ENCODE data around the gene OGDH. TPM values are rescaled to one million over a fixed set of nuclear protein-coding genes. Genes with fewer than 3 reads are reported as not detected.

Gene OGDH
- total and polyA plus RNA-seq, 2 of the 4 experiments (the other 2 are of a cell fraction), result 47.4 to 56.5 TPM

DNA sequence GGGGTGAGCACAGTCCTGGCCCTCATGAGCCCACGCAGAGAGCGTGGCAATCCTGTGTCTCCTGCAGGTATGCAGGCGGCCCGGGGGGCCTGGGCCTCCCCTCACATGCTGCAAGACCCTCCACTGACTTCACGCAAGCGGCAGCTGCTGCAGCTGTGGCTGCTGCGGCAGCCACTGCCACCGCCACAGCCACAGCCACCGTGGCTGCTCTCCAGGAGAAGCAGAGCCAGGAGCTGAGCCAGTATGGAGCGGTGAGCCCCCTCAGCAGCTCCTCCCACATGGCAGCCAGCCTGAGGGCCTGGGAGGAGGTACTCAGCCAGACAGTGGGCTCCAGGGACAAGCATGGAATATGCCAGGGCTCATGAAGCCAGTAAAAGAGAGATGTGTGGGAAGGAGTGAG, 150.9 kb downstream of the OGDH start:
- no peak overlapping the region for H3K14ac ChIP-seq (replicated peaks; ENCODE audit: low read depth, low read length)
- H3K56ac ChIP-seq (ENCODE audit: extremely low read depth, insufficient read depth, low read length), result no peak overlapping the region
- H3K27ac ChIP-seq (ENCODE audit: insufficient read depth, low read length), result no peak overlapping the region
- H3K4ac ChIP-seq (ENCODE audit: low read depth, low read length), result no peak overlapping the region
- no peaks in the 10 kb centered on the region for H3K9me3 ChIP-seq (ENCODE audit: control insufficient read depth, insufficient read depth, low read length)
- no peak overlapping the region for H3K4me2 ChIP-seq (ENCODE audit: low read depth, low read length)
- H4K91ac ChIP-seq (ENCODE audit: insufficient read depth, low read depth, low read length), result no peak overlapping the region
- peak overlapping the region; percentile 33 for H2AFZ ChIP-seq (replicated peaks; ENCODE audit: low read length, poor library complexity)
- no peak overlapping the region for H2AK5ac ChIP-seq (ENCODE audit: low read depth, low read length)
- H3K27me3 ChIP-seq (ENCODE audit: control insufficient read depth, insufficient read depth, low read length), result no peaks in the 10 kb centered on the region
- 20% methylated on average over 2 of the region's 10 CpGs; no CpG with 5 or more reads in 1 of the 2 experiments for WGBS, 2 experiments (ENCODE audit: extremely low coverage in 2 of 2, insufficient read length in 1 of 2)
- H4K8ac ChIP-seq (ENCODE audit: low read depth in 2 of 2, low read length in 2 of 2), result no peak overlapping the region
- H2BK5ac ChIP-seq (ENCODE audit: low read depth, low read length, poor library complexity, severe bottlenecking), result no peak overlapping the region
- H4K5ac ChIP-seq (ENCODE audit: low read depth, low read length), result no peak overlapping the region
- H3K23ac ChIP-seq (ENCODE audit: low read depth, low read length), result no peak overlapping the region
- H4K20me1 ChIP-seq (ENCODE audit: insufficient read depth, low read length), result peaks cover 21% of the 10 kb centered on the region
- peaks cover 7% of the 10 kb centered on the region for H3K9me1 ChIP-seq (ENCODE audit: insufficient read depth, low read length)
- H3K18ac ChIP-seq (ENCODE audit: low read depth, low read length), result no peak overlapping the region
- no peak for TF ChIP-seq RFX5 (IDR thresholded peaks at IDR 0.05; ENCODE audit: low read depth, low read length)
- no peak for TF ChIP-seq MAFK (IDR thresholded peaks at IDR 0.05; ENCODE audit: low read depth, low read length)
- TF ChIP-seq MXI1 (IDR thresholded peaks at IDR 0.05; ENCODE audit: borderline replicate concordance, low read depth, low read length), result no peak
- no peak for TF ChIP-seq NFE2L2 (IDR thresholded peaks at IDR 0.05; ENCODE audit: low read depth, low read length)
- TF ChIP-seq CTCF (conservative IDR thresholded peaks at IDR 0.05; ENCODE audit: low read depth, low read length), result no peak
- no peak overlapping the region for H3K4me3 ChIP-seq (ENCODE audit: insufficient read depth, low read depth, low read length)
- ATAC-seq (ENCODE audit: low read depth), result no peak
- H2AK9ac ChIP-seq (replicated peaks; ENCODE audit: low read depth, low read length, poor library complexity), result no peak overlapping the region
- H2BK120ac ChIP-seq (ENCODE audit: low read depth, low read length), result no peak overlapping the region
- dilution Hi-C loops (cut with HindIII; ENCODE audit: low sequenced_read_pairs, unreplicated experiment), result no loop called here
- DNase-seq, result no peak
- H3K79me1 ChIP-seq (ENCODE audit: low read depth in 1 of 2, low read length in 2 of 2), result peaks cover 22 to 61% of the 10 kb centered on the region in 2 experiments
- H3K36me3 ChIP-seq (ENCODE audit: control insufficient read depth, insufficient read depth, low read length), result peaks cover 48% of the 10 kb centered on the region
- H3K4me1 ChIP-seq (ENCODE audit: control insufficient read depth, insufficient read depth, low read length), result peaks cover 9% of the 10 kb centered on the region; the same call in 1 of the 2 replicates
- CTCF ChIA-PET, result no interaction called here
- POLR2A ChIA-PET (ENCODE audit: unreplicated experiment), result no interaction called here
- no TSS peak for BruUV-seq (replicated peaks)
- H2BK15ac ChIP-seq (ENCODE audit: low read depth, low read length), result no peak overlapping the region
- in situ Hi-C loops (cut with MboI; ENCODE audit: low sequenced_read_pairs), result no loop called here
- H2BK20ac ChIP-seq (ENCODE audit: low read depth, low read length), result no peak overlapping the region
- no peak overlapping the region for H3K9ac ChIP-seq (ENCODE audit: low read depth, low read length)
- intact Hi-C loops (cut with micrococcal nuclease), result no loop called here

All from IMR-90 (cell line).